ENCODE measurements around the gene TCF7L2.

The TCF7L2 gene

DNA sequence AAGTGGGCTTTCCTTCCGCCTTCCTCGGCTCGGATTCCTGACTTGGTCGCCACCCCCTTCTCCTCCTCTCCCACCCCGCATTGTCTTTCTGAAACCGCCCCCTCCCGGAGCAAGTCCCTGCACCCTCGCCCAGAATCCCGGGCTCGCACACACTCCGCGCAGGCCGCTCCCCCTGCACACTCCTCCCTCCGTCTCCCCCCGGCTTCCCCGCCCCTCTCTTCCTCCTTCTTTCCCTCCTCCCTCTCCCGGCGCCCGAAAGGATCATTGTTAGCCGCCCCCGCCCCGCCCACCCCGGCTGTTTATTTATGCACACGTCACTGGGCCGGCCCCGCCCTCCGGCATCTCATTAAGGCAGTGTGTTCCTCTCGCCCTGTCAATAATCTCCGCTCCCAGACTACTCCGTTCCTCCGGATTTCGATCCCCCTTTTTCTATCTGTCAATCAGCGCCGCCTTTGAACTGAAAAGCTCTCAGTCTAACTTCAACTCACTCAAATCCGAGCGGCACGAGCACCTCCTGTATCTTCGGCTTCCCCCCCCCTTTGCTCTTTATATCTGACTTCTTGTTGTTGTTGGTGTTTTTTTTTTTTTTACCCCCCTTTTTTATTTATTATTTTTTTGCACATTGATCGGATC, at the start of gene TCF7L2:
TSS of gene TCF7L2 (plus strand) at position 373 of the 633 bp plus-strand sequence. CDS start 510 bp downstream, outside the sequence.
- no peaks in the 10 kb centered on the region for H3K27me3 Mint-ChIP-seq

DNA sequence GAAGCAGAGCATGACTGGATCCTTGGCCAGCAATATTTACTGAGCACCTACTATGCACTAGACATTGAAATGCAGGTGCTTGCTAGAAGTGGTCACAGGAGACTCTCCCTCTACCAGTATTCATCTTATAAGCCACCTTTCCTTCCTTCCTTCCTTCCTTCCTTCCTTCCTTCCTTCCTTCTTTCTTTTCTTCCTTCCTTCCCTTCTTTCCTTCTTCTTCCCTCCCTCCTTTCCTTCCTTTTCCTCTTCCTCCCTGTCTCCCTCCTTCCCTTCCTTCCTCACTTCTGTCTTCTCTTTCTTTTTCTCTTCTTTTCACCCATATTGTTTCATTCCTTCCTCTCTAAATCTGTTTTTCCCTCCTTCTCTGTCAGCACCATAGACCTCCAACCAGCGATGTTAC, 47.3 kb upstream of the TCF7L2 start:
- ATAC-seq (replicated peaks; ENCODE audit: extremely low read depth, poor library complexity, severe bottlenecking) (no peak), DNase-seq (ENCODE audit: low spot score in 2 of 2) (no peak)
- H3K4me3 Mint-ChIP-seq = no peak overlapping the region
- H3K27me3 Mint-ChIP-seq = peaks cover 27% of the 10 kb centered on the region
- H3K36me3 Mint-ChIP-seq (ENCODE audit: insufficient read depth) = no peaks in the 10 kb centered on the region
- H3K4me1 Mint-ChIP-seq = no peaks in the 10 kb centered on the region
- no peaks in the 10 kb centered on the region for H3K9me3 Mint-ChIP-seq
- H3K27ac Mint-ChIP-seq (ENCODE audit: low read depth) = no peak overlapping the region

More for the DNA sequence above, at the start of gene TCF7L2:
- H3K9me3 Mint-ChIP-seq = no peaks in the 10 kb centered on the region
- DNase-seq (ENCODE audit: low spot score in 2 of 2) = peak; percentile 19 to 26
- H3K4me1 Mint-ChIP-seq = peaks cover 31% of the 10 kb centered on the region
- H3K4me3 Mint-ChIP-seq = peak within 1 kb of the TSS; percentile 85
- H3K36me3 Mint-ChIP-seq (ENCODE audit: insufficient read depth) = peaks cover 17% of the 10 kb centered on the region
- ATAC-seq (replicated peaks; ENCODE audit: extremely low read depth, poor library complexity, severe bottlenecking) = peak; percentile 59
- H3K27ac Mint-ChIP-seq (ENCODE audit: low read depth) = peak within 1 kb of the TSS; percentile 98

DNA sequence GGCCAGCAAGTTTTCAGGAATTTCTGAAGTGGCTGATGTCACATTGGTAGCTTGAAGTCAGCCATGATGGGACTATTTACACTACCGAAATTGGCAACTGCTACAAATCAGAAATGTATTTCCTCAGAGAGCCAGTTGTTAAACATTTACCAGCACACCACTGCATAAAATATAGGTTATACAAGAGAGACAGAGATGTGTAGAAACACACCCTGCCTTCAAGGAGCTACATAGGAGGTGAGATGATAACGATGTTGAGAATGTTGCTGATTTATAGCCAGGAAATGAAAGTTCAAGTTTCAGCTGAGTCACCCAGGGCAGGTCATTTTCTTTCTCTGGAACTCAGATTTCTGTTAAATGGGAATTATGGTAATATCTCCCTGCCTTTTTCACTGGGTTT, 46.0 kb upstream of the TCF7L2 start:
- H3K27me3 Mint-ChIP-seq = peaks cover 20% of the 10 kb centered on the region
- H3K9me3 Mint-ChIP-seq = no peaks in the 10 kb centered on the region
- no peak overlapping the region for H3K4me3 Mint-ChIP-seq
- H3K27ac Mint-ChIP-seq (ENCODE audit: low read depth) = no peak overlapping the region
- DNase-seq (ENCODE audit: low spot score in 2 of 2) = no peak
- ATAC-seq (replicated peaks; ENCODE audit: extremely low read depth, poor library complexity, severe bottlenecking) = no peak
- no peaks in the 10 kb centered on the region for H3K4me1 Mint-ChIP-seq
- peaks cover 2% of the 10 kb centered on the region for H3K36me3 Mint-ChIP-seq (ENCODE audit: insufficient read depth)

DNA sequence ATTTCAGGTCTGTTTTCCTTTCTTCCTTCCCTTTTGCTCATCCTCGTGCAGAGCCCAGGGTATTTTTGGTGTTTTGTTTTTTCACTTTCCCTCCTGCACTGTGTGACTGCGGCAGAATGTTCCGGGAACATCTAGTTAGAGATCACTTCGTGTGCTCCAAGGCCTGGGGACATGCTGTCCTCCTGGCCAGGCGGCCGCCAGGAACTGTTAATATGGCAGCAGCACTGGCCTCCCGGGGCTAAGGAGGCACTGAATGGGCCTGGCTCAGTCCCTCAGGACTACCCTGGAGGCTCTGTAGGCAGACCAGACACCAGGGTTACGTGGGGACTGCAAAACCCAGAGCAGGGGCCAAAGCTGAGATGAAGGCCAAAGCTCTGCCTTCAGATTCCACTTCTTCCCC, 43.1 kb upstream of the TCF7L2 start:
- DNase-seq (ENCODE audit: low spot score in 2 of 2) (no peak), ATAC-seq (replicated peaks; ENCODE audit: extremely low read depth, poor library complexity, severe bottlenecking) (no peak)
- Mint-ChIP-seq H3K27me3 (peaks cover 7% of the 10 kb centered on the region), H3K4me1 (no peaks in the 10 kb centered on the region), H3K27ac (ENCODE audit: low read depth) (no peak overlapping the region), H3K36me3 (ENCODE audit: insufficient read depth) (peaks cover 2% of the 10 kb centered on the region), H3K4me3 (no peak overlapping the region), H3K9me3 (no peaks in the 10 kb centered on the region)

DNA sequence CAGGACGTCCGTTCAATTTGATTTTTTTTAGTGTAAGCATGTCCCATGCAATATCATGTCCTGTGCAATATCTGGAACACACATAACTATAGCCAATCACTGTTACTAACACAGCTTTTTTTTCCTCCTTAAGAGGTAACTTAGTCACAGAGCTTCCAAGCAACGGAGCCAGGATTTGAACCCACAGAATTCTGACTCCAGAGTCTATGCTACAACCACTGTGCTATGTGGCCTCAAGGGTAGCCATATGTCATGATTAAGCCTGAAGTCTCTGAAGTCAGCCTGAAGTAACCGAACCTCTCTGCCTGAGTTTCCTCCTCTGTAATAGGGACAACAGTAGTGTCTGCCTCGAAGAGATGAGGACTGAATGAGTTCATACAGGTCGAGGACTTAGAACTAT, 42.2 kb upstream of the TCF7L2 start:
- Mint-ChIP-seq H3K36me3 (ENCODE audit: insufficient read depth) (peaks cover 2% of the 10 kb centered on the region), H3K27me3 (no peaks in the 10 kb centered on the region), H3K4me3 (no peak overlapping the region), H3K4me1 (peaks cover 3% of the 10 kb centered on the region), H3K9me3 (no peaks in the 10 kb centered on the region), H3K27ac (ENCODE audit: low read depth) (no peak overlapping the region)
- ATAC-seq (replicated peaks; ENCODE audit: extremely low read depth, poor library complexity, severe bottlenecking) = no peak
- no peak for DNase-seq (ENCODE audit: low spot score in 2 of 2)

DNA sequence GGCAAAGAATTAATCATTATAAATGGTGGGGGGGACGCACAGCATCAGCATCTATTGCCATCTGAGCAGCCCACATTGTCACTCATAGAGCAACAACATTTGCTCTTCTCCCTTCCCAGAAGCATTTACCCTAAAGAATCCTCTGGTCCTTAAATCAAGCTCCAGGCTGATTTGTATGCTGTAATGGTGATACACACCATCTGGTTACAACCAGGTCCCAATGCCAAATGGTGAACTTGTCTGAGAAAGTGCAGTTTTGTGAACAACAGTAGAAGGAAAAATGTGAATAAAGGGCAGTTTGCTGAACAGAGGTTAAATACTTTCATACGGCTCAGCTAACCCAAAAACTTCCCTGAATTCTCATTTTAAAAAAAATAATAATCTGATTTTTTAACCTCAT, 38.8 kb upstream of the TCF7L2 start:
- no peak for DNase-seq (ENCODE audit: low spot score in 2 of 2)
- Mint-ChIP-seq H3K27ac (ENCODE audit: low read depth) (no peak overlapping the region), H3K4me3 (no peak overlapping the region), H3K9me3 (no peaks in the 10 kb centered on the region), H3K36me3 (ENCODE audit: insufficient read depth) (peaks cover 2% of the 10 kb centered on the region), H3K27me3 (peaks cover 4% of the 10 kb centered on the region), H3K4me1 (peaks cover 6% of the 10 kb centered on the region)
- no peak for ATAC-seq (replicated peaks; ENCODE audit: extremely low read depth, poor library complexity, severe bottlenecking)

DNA sequence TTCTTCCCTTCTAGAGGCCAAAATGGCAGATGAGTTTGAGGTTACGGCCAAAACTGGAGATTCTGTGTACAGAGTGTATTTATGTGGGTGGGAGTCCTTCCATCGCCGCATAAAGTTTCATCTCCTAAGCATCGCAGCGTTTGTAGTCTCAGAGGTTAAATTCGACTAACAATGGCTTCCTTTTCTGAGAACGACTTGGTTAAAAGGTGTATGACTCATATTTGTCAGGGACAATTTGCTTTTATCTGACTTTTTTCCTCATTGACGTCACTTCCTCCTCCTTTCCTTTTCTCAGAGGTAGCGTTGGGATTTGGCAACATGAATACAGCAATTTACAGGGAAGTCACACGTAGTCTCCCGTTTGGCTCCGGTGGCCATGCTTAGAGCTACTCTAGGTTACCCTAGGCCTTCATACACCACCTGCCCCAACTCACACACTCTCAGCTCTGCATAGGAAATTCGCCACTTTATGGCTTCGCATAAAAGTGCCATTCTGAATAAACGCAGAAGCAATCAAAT, 37.6 kb upstream of the TCF7L2 start:
- ATAC-seq (replicated peaks; ENCODE audit: extremely low read depth, poor library complexity, severe bottlenecking) (no peak), DNase-seq (ENCODE audit: low spot score in 2 of 2) (no peak)
- no peak overlapping the region for H3K4me3 Mint-ChIP-seq
- H3K36me3 Mint-ChIP-seq (ENCODE audit: insufficient read depth) = peaks cover 2% of the 10 kb centered on the region
- no peak overlapping the region for H3K27ac Mint-ChIP-seq (ENCODE audit: low read depth)
- no peaks in the 10 kb centered on the region for H3K9me3 Mint-ChIP-seq
- H3K4me1 Mint-ChIP-seq = peaks cover 6% of the 10 kb centered on the region
- H3K27me3 Mint-ChIP-seq = peaks cover 13% of the 10 kb centered on the region

DNA sequence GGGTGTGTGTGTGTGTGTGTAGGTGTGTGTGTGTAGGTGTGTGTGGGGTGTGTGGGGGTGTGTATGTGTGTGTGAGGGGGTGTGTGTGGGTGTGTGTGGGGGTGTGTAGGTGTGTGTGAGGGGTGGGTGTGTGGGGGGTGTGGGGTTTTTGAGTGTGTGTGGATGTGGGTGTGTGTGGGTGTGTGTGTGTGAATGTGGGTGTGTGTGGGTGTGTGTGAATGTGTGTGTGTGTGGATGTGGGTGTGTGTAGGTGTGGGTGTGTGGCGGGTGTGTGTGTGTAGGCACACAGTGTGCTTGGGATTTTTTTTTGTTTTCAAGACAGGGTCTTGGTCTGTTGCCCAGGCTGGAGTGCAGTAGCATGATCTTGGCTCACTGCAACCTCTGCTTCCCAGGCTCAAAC, 36.8 kb upstream of the TCF7L2 start:
- Mint-ChIP-seq H3K36me3 (ENCODE audit: insufficient read depth) (peaks cover 2% of the 10 kb centered on the region), H3K4me3 (no peak overlapping the region), H3K4me1 (peaks cover 6% of the 10 kb centered on the region), H3K27me3 (peaks cover 13% of the 10 kb centered on the region), H3K27ac (ENCODE audit: low read depth) (no peak overlapping the region), H3K9me3 (no peaks in the 10 kb centered on the region)
- ATAC-seq (replicated peaks; ENCODE audit: extremely low read depth, poor library complexity, severe bottlenecking) (no peak), DNase-seq (ENCODE audit: low spot score in 2 of 2) (no peak)

DNA sequence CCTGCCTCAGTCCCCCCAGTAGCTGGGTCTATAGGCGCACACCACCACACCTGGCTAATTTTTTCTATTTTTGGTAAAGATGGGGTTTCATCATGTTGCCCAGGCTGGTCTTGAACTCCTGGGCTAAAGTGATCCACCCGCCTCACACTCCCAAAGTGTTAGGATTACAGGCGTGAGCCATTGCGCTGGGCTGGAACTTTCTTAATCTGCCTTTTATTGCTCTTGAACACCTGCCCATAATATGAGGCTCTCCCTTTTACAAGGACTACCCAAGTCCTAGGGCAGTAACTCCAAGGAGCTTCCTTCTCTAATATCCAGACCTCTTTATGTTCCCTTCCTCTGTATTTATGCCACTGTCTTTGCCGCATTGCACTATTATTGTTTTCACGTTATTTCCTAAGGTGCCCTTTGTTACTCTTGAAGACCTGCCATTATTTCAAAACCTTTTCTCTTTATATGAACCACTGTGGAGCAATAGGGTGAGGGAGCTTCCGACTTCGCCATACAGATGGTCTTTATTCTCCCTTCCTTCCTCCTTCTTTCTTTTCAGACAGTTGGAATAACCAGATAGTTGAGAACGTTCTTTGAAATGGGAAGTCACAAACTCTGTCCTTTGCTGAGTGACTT, 36.3 kb upstream of the TCF7L2 start:
- no peak for ATAC-seq (replicated peaks; ENCODE audit: extremely low read depth, poor library complexity, severe bottlenecking)
- H3K27me3 Mint-ChIP-seq = peaks cover 13% of the 10 kb centered on the region
- H3K4me1 Mint-ChIP-seq = peaks cover 6% of the 10 kb centered on the region
- no peak for DNase-seq (ENCODE audit: low spot score in 2 of 2)
- H3K36me3 Mint-ChIP-seq (ENCODE audit: insufficient read depth) = no peaks in the 10 kb centered on the region
- no peak overlapping the region for H3K4me3 Mint-ChIP-seq
- no peaks in the 10 kb centered on the region for H3K9me3 Mint-ChIP-seq
- H3K27ac Mint-ChIP-seq (ENCODE audit: low read depth) = no peak overlapping the region

DNA sequence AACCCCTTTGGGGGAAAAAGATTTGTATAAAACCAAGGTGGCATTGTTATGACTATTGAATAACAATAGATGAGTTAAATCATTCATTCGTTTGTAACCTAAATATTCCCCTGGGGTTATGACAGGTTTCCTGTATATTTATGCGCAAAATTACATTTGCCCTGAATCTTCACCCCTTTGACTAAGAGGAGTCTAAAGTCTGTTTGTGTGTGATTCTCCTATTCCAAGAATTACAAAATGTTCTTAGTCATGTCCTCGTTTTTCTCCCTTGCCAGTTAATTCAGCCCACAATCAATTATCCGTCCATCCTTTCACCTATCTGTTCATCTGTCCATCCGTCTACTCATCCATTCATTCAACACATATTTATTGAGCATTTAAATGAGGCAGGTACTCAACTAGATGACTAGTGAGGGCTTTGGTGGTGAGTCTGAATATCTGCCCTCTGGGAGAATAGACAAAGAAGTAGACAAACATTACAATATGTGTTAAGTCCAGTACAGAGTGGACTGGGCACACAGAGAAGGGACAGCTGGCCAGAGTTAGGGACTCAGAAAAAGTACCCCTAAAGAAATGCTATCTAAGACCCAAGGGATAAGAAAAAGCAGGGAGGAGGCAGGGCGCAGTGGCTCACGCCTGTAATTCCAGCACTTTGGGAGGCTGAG, 35.6 kb upstream of the TCF7L2 start:
- H3K4me3 Mint-ChIP-seq = no peak overlapping the region
- no peaks in the 10 kb centered on the region for H3K9me3 Mint-ChIP-seq
- peaks cover 6% of the 10 kb centered on the region for H3K4me1 Mint-ChIP-seq
- H3K27ac Mint-ChIP-seq (ENCODE audit: low read depth) = no peak overlapping the region
- no peak for ATAC-seq (replicated peaks; ENCODE audit: extremely low read depth, poor library complexity, severe bottlenecking)
- peaks cover 13% of the 10 kb centered on the region for H3K27me3 Mint-ChIP-seq
- no peaks in the 10 kb centered on the region for H3K36me3 Mint-ChIP-seq (ENCODE audit: insufficient read depth)
- no peak for DNase-seq (ENCODE audit: low spot score in 2 of 2)

DNA sequence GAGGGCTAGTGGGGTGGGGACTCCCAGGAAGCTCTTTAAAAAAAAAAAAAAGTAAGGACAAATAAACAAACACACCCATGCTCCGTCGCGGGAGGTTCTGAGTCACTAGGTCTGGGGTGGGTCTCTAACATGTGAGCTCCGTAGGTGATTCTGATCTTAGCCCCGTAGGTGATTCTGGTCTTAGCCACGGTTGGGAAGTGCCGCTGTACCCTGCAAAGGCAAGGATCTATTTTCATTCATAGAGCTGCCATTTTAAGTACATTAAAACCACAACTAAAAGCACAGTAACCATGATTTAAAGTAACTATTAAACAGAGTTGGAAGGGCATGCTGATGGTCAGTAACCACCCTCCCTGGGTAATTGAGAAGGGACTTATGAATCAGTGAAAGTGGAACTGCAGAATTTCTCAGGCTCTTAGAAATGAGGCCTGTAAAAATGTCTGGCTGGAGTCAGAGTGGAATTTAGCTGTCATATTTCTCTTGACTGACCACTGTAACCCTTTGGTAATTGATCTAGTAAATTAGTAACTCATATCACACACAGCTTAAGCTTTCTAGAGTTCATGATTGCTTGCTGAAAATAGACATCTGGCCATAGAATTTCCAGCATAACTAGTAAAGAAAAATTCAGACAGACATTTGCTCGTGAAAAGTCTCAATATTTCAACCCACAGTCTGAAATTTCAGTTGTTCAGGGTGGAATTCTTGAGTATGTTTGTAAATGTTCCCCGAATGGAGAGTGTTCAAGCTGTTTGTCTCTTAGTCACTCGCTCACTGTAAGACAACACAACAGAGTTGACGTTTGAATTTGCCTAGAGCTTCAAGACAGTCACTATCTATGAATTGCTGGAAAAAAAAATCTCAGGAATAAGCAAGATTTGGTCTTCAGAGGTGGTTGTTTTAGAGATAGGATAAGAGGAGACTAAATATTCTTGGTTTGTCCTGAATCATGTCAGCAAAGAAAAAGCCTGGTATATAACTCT, 34.2 kb upstream of the TCF7L2 start:
- H3K36me3 Mint-ChIP-seq (ENCODE audit: insufficient read depth) = no peaks in the 10 kb centered on the region
- H3K27me3 Mint-ChIP-seq = peaks cover 13% of the 10 kb centered on the region
- H3K9me3 Mint-ChIP-seq = no peaks in the 10 kb centered on the region
- H3K4me3 Mint-ChIP-seq = no peak overlapping the region
- DNase-seq (ENCODE audit: low spot score in 2 of 2) (no peak), ATAC-seq (replicated peaks; ENCODE audit: extremely low read depth, poor library complexity, severe bottlenecking) (no peak)
- no peak overlapping the region for H3K27ac Mint-ChIP-seq (ENCODE audit: low read depth)
- peaks cover 6% of the 10 kb centered on the region for H3K4me1 Mint-ChIP-seq

DNA sequence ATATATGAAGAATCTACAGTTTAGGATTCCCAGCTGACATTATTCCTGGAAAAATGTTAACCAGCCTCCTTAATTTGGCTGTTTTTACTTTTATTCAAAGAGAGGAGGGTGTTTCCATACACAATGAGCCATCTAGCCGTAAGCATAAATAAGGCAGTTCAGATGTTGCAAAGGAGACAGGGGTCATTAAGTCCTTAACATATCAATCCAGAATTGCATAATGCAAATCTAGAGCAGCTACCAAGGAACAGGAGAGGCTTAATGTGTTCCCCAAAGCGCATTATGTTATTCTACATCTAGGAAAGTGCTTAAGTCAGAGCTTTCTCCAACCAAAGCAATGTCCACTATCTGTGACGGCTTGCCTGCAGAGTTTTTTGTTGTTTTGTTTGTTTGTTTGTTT, 32.4 kb upstream of the TCF7L2 start:
- ATAC-seq (replicated peaks; ENCODE audit: extremely low read depth, poor library complexity, severe bottlenecking) = no peak
- H3K4me1 Mint-ChIP-seq = peaks cover 5% of the 10 kb centered on the region
- H3K27me3 Mint-ChIP-seq = peaks cover 13% of the 10 kb centered on the region
- H3K4me3 Mint-ChIP-seq = no peak overlapping the region
- no peaks in the 10 kb centered on the region for H3K9me3 Mint-ChIP-seq
- no peak overlapping the region for H3K27ac Mint-ChIP-seq (ENCODE audit: low read depth)
- DNase-seq (ENCODE audit: low spot score in 2 of 2) = no peak
- H3K36me3 Mint-ChIP-seq (ENCODE audit: insufficient read depth) = no peaks in the 10 kb centered on the region
